ENCODE measurements around the gene SLC16A9.
"Not testable (repeated sequence)": the region's sequence is repeated elsewhere in the genome, so short reads cannot be mapped to it uniquely, and the experiment has no call there.

DNA sequence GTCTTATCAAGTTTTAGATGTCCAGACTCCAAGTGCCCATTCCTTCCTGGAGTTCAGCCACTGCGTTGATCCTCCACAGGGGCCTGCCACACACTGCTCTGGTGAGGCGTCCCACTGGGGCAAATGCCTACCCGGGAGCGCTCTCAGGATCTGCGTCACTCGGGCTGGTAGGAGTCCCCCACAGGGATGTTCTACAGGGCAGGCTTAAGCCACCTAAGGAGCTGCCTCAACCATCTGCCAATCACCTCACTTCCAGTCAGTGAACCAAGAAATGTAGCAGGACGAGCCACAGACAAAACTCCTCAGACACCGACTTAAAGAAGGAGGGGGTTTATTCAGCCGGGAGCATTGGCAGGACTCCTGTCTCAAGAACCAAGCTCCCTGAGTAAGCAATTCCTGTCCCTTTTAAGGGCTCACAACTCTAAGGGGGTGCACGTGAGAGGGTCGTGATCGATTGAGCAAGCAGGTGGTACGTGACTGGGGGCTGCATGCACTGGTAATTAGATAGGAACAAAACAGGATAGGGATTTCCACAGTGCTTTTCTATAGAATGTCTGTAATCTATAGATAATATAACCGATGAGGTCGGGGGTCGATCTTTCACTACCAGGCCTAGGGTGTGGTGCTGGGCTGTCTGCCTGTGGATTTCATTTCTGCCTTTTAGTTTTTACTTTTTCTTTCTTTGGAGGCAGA is 23.8 kb upstream of the SLC16A9 start:
- not testable (repeated sequence) for TF ChIP-seq POLR2A (IDR thresholded peaks at IDR 0.05)
- TF ChIP-seq, protein P1, sequence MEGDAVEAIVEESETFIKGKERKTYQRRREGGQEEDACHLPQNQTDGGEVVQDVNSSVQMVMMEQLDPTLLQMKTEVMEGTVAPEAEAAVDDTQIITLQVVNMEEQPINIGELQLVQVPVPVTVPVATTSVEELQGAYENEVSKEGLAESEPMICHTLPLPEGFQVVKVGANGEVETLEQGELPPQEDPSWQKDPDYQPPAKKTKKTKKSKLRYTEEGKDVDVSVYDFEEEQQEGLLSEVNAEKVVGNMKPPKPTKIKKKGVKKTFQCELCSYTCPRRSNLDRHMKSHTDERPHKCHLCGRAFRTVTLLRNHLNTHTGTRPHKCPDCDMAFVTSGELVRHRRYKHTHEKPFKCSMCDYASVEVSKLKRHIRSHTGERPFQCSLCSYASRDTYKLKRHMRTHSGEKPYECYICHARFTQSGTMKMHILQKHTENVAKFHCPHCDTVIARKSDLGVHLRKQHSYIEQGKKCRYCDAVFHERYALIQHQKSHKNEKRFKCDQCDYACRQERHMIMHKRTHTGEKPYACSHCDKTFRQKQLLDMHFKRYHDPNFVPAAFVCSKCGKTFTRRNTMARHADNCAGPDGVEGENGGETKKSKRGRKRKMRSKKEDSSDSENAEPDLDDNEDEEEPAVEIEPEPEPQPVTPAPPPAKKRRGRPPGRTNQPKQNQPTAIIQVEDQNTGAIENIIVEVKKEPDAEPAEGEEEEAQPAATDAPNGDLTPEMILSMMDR (IDR thresholded peaks at IDR 0.05) = not testable (repeated sequence)
